ENCODE measurements around the gene UNC5C.

UNC5C gene

DNA sequence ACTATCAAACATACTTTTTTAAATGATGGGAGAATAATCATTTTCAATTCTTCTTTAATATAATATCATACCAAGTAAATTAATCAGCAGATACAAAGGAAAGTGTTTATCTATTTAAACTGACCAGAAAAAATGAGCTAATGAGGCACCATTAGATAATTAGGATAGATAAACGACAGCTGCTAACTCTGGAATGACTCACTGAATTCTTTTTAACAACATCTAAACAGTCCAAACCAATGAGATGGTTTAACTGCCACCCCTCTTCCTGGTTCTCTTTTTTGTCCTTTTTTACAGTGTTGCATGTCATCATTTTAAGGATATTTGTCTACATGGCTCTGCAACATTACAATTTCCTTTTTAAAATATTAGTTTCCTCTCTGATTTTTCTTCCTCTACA, 41.6 kb downstream of the UNC5C start:
- H3K27ac ChIP-seq (ENCODE audit: extremely low read depth, low read depth, low read length) = no peak overlapping the region
- H3K4me1 ChIP-seq (ENCODE audit: control insufficient read depth, insufficient read depth, low read length) = peaks cover 9% of the 10 kb centered on the region
- no peak overlapping the region for H3K4me3 ChIP-seq (ENCODE audit: low read depth, low read length)
- no peaks in the 10 kb centered on the region for H3K9me3 ChIP-seq (ENCODE audit: control insufficient read depth, insufficient read depth, low read depth, low read length)
- TF ChIP-seq HOXC10 (CRISPR knock-in tag; IDR thresholded peaks at IDR 0.05) (no peak), KLF1 (tag by site-specific recombination; IDR thresholded peaks at IDR 0.05) (no peak), ZNF16 (tag by site-specific recombination; IDR thresholded peaks at IDR 0.05; ENCODE audit: low read depth) (no peak), ZBTB20 (tag by site-specific recombination; IDR thresholded peaks at IDR 0.05) (no peak), ZNF664 (tag by site-specific recombination; IDR thresholded peaks at IDR 0.05) (no peak), WT1 (tag by site-specific recombination; IDR thresholded peaks at IDR 0.05) (no peak), ZNF677 (tag by site-specific recombination; IDR thresholded peaks at IDR 0.05) (no peak)
- TF ChIP-seq, protein P1, sequence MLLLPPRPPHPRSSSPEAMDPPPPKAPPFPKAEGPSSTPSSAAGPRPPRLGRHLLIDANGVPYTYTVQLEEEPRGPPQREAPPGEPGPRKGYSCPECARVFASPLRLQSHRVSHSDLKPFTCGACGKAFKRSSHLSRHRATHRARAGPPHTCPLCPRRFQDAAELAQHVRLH (tag by site-specific recombination; IDR thresholded peaks at IDR 0.05) = no peak
- TF ChIP-seq, protein P2, sequence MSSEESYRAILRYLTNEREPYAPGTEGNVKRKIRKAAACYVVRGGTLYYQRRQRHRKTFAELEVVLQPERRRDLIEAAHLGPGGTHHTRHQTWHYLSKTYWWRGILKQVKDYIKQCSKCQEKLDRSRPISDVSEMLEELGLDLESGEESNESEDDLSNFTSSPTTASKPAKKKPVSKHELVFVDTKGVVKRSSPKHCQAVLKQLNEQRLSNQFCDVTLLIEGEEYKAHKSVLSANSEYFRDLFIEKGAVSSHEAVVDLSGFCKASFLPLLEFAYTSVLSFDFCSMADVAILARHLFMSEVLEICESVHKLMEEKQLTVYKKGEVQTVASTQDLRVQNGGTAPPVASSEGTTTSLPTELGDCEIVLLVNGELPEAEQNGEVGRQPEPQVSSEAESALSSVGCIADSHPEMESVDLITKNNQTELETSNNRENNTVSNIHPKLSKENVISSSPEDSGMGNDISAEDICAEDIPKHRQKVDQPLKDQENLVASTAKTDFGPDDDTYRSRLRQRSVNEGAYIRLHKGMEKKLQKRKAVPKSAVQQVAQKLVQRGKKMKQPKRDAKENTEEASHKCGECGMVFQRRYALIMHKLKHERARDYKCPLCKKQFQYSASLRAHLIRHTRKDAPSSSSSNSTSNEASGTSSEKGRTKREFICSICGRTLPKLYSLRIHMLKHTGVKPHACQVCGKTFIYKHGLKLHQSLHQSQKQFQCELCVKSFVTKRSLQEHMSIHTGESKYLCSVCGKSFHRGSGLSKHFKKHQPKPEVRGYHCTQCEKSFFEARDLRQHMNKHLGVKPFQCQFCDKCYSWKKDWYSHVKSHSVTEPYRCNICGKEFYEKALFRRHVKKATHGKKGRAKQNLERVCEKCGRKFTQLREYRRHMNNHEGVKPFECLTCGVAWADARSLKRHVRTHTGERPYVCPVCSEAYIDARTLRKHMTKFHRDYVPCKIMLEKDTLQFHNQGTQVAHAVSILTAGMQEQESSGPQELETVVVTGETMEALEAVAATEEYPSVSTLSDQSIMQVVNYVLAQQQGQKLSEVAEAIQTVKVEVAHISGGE (tag by site-specific recombination; conservative IDR thresholded peaks at IDR 0.05; ENCODE audit: low read depth) = no peak
- TF ChIP-seq, protein P3, sequence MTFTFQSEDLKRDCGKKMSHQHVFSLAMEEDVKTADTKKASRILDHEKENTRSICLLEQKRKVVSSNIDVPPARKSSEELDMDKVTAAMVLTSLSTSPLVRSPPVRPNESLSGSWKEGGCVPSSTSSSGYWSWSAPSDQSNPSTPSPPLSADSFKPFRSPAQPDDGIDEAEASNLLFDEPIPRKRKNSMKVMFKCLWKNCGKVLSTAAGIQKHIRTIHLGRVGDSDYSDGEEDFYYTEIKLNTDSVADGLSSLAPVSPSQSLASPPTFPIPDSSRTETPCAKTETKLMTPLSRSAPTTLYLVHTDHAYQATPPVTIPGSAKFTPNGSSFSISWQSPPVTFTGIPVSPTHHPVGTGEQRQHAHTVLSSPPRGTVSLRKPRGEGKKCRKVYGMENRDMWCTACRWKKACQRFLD (tag by site-specific recombination; IDR thresholded peaks at IDR 0.05) = no peak
- TF ChIP-seq, protein P4, sequence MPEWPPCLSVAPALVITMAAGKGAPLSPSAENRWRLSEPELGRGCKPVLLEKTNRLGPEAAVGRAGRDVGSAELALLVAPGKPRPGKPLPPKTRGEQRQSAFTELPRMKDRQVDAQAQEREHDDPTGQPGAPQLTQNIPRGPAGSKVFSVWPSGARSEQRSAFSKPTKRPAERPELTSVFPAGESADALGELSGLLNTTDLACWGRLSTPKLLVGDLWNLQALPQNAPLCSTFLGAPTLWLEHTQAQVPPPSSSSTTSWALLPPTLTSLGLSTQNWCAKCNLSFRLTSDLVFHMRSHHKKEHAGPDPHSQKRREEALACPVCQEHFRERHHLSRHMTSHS (tag by site-specific recombination; IDR thresholded peaks at IDR 0.05) = no peak
- no peaks in the 10 kb centered on the region for H3K36me3 ChIP-seq (ENCODE audit: control insufficient read depth in 2 of 2, insufficient read depth in 1 of 2, low read length in 2 of 2)
- CTCF ChIA-PET = no interaction called here
- POLR2A ChIA-PET = no interaction called here

DNA sequence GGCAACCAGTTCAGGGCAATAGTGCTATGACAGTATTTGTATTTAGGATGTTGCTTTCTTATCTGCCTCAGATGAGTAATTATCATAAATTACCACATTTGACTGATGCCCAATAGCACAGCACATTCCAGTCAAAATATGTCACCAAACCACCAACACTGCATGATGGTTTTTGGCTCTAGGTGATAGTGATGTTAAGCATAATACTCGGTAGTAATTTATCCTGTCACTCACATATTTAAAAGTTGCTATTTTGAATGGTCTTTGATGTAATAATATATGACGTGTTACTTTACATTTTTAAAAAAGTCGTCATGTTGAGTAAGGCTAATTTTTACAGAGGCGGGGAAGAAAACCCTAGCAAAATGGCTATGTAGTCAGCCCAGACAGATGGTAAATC, 42.5 kb downstream of the UNC5C start:
- Histone ChIP-seq H3K4me1 (ENCODE audit: control insufficient read depth, insufficient read depth, low read length) (peaks cover 9% of the 10 kb centered on the region), H3K9me3 (ENCODE audit: control insufficient read depth, insufficient read depth, low read depth, low read length) (no peaks in the 10 kb centered on the region), H3K4me3 (ENCODE audit: low read depth, low read length) (no peak overlapping the region), H3K27ac (ENCODE audit: extremely low read depth, low read depth, low read length) (no peak overlapping the region), H3K36me3 (ENCODE audit: control insufficient read depth in 2 of 2, insufficient read depth in 1 of 2, low read length in 2 of 2) (no peaks in the 10 kb centered on the region)
- ChIA-PET POLR2A (no interaction called here), CTCF (no interaction called here)
- TF ChIP-seq ZNF366 (tag by site-specific recombination; conservative IDR thresholded peaks at IDR 0.05) = peak; percentile 64; the same call in 1 of the 2 replicates
- TF ChIP-seq BCL11B (tag by site-specific recombination; IDR thresholded peaks at IDR 0.05; ENCODE audit: low read depth) = no peak
- peak; percentile 50; the same call in 1 of the 2 replicates for TF ChIP-seq ZBTB21 (tag by site-specific recombination; IDR thresholded peaks at IDR 0.05)
- TF ChIP-seq, protein P5, sequence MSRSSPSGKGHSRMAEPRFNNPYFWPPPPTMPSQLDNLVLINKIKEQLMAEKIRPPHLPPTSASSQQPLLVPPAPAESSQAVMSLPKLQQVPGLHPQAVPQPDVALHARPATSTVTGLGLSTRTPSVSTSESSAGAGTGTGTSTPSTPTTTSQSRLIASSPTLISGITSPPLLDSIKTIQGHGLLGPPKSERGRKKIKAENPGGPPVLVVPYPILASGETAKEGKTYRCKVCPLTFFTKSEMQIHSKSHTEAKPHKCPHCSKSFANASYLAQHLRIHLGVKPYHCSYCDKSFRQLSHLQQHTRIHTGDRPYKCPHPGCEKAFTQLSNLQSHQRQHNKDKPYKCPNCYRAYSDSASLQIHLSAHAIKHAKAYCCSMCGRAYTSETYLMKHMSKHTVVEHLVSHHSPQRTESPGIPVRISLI (tag by site-specific recombination; IDR thresholded peaks at IDR 0.05) = peak; percentile 23; the same call in 1 of the 2 replicates
- TF ChIP-seq ZNF629 (tag by site-specific recombination; IDR thresholded peaks at IDR 0.05) = peak; percentile 88
- no peak for TF ChIP-seq ZNF621 (tag by site-specific recombination; IDR thresholded peaks at IDR 0.05)
- TF ChIP-seq ZEB2 (tag by site-specific recombination; IDR thresholded peaks at IDR 0.05) = 0 out of 2 replicates have a peak, but pooled peaks have one; percentile 40
- TF ChIP-seq ZNF830 (tag by site-specific recombination; IDR thresholded peaks at IDR 0.05; ENCODE audit: low read depth) = no peak
- TF ChIP-seq, protein P6, sequence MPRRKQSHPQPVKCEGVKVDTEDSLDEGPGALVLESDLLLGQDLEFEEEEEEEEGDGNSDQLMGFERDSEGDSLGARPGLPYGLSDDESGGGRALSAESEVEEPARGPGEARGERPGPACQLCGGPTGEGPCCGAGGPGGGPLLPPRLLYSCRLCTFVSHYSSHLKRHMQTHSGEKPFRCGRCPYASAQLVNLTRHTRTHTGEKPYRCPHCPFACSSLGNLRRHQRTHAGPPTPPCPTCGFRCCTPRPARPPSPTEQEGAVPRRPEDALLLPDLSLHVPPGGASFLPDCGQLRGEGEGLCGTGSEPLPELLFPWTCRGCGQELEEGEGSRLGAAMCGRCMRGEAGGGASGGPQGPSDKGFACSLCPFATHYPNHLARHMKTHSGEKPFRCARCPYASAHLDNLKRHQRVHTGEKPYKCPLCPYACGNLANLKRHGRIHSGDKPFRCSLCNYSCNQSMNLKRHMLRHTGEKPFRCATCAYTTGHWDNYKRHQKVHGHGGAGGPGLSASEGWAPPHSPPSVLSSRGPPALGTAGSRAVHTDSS (tag by site-specific recombination; IDR thresholded peaks at IDR 0.05) = no peak
- TF ChIP-seq ZBTB1 (tag by site-specific recombination; IDR thresholded peaks at IDR 0.05) = no peak
- TF ChIP-seq MZF1 (tag by site-specific recombination; IDR thresholded peaks at IDR 0.05; ENCODE audit: borderline replicate concordance) = no peak
- TF ChIP-seq ZNF404 (tag by site-specific recombination; IDR thresholded peaks at IDR 0.05) = no peak
- no peak for TF ChIP-seq ZFP3 (tag by site-specific recombination; IDR thresholded peaks at IDR 0.05; ENCODE audit: low read depth)

Measured in HEK293 (cell line).